Stomach smooth muscle (tissue), 2 donors: ENCODE results near the gene SNED1.
A peak's percentile ranks its signal among the peaks of the same experiment; 100 is the strongest.

Source experiments
- H3K27ac ChIP-seq: one replicate; pipeline ENCODE4 v1.7.0; 2013; ENCODE audit warnings: mild to moderate bottlenecking, low read length, inconsistent platforms
- H3K27me3 ChIP-seq, 2 donors: one replicate each; pipeline ENCODE4 v1.7.0; 2013; ENCODE audit warnings: low read length in 2 of 2; ENCODE audit not compliant: insufficient read depth in 2 of 2, control insufficient read depth in 1 of 2
- H3K36me3 ChIP-seq, 2 donors: one replicate each; pipeline ENCODE4 v1.7.0; 2013; ENCODE audit warnings: low read length in 2 of 2; ENCODE audit not compliant: control insufficient read depth in 2 of 2, insufficient read depth in 2 of 2
- H3K4me1 ChIP-seq: one replicate; pipeline ENCODE4 v1.7.0; 2013; ENCODE audit warnings: low read length; ENCODE audit not compliant: control insufficient read depth, insufficient read depth
- H3K4me3 ChIP-seq, 2 donors: one replicate each; pipeline ENCODE4 v1.7.0; 2013; ENCODE audit warnings: low read length in 2 of 2
- H3K9ac ChIP-seq, 2 donors: one replicate each; pipeline ENCODE4 v1.7.0; 2013; ENCODE audit warnings: low read length in 2 of 2, mild to moderate bottlenecking in 1 of 2
- H3K9me3 ChIP-seq, 2 donors: one replicate each; pipeline ENCODE4 v1.7.0; 2013; ENCODE audit warnings: low read length in 2 of 2; ENCODE audit not compliant: control insufficient read depth in 2 of 2
- donor health status: healthy.
- donor health status: Pancreatic carcinoma.

SNED1 gene

GRCh38 chr2:241003830-241004564, 5.6 kb downstream of the SNED1 start:
- Histone ChIP-seq H3K36me3 (peaks cover 0 to 6% of the 10 kb centered on the region in 2 donors), H3K9me3 (peaks cover 2 to 15% of the 10 kb centered on the region in 2 donors), H3K27ac (no peak overlapping the region), H3K4me3 (no peak overlapping the region), H3K9ac (no peak overlapping the region), H3K27me3 (no peaks in the 10 kb centered on the region), H3K4me1 (peaks cover 5% of the 10 kb centered on the region)

- Histone ChIP-seq H3K9ac (no peak overlapping the region), H3K27ac (no peak overlapping the region), H3K4me3 (no peak overlapping the region), H3K4me1 (peaks cover 12% of the 10 kb centered on the region), H3K9me3 (peaks cover 2 to 15% of the 10 kb centered on the region in 2 donors), H3K36me3 (peaks cover 0 to 6% of the 10 kb centered on the region in 2 donors), H3K27me3 (no peaks in the 10 kb centered on the region)
Measured at GRCh38 chr2:241005569-241005968, 7.2 kb downstream of the SNED1 start.

GRCh38 chr2:241006412-241006811, 8.0 kb downstream of the SNED1 start:
- H3K9me3 ChIP-seq: peaks cover 2 to 15% of the 10 kb centered on the region in 2 donors
- H3K4me3 ChIP-seq: no peak overlapping the region
- peaks cover 14% of the 10 kb centered on the region for H3K4me1 ChIP-seq
- H3K36me3 ChIP-seq: peaks cover 0 to 6% of the 10 kb centered on the region in 2 donors
- no peak overlapping the region for H3K9ac ChIP-seq
- no peaks in the 10 kb centered on the region for H3K27me3 ChIP-seq
- H3K27ac ChIP-seq: no peak overlapping the region

- no peaks in the 10 kb centered on the region for H3K27me3 ChIP-seq
- H3K36me3 ChIP-seq: peaks cover 0 to 6% of the 10 kb centered on the region in 2 donors
- peaks cover 2 to 15% of the 10 kb centered on the region in 2 donors for H3K9me3 ChIP-seq
- peaks cover 14% of the 10 kb centered on the region for H3K4me1 ChIP-seq
- no peak overlapping the region for H3K4me3 ChIP-seq
- no peak overlapping the region for H3K27ac ChIP-seq
- no peak overlapping the region for H3K9ac ChIP-seq
Measured at GRCh38 chr2:241007111-241007510, 8.7 kb downstream of the SNED1 start.

GRCh38 chr2:241007880-241008710, 9.7 kb downstream of the SNED1 start:
- Histone ChIP-seq H3K9me3 (peaks cover 2 to 14% of the 10 kb centered on the region in 2 donors), H3K9ac (no peak overlapping the region), H3K4me3 (no peak overlapping the region), H3K36me3 (peaks cover 0 to 6% of the 10 kb centered on the region in 2 donors), H3K27ac (no peak overlapping the region), H3K27me3 (no peaks in the 10 kb centered on the region), H3K4me1 (peaks cover 14% of the 10 kb centered on the region)

DNA sequence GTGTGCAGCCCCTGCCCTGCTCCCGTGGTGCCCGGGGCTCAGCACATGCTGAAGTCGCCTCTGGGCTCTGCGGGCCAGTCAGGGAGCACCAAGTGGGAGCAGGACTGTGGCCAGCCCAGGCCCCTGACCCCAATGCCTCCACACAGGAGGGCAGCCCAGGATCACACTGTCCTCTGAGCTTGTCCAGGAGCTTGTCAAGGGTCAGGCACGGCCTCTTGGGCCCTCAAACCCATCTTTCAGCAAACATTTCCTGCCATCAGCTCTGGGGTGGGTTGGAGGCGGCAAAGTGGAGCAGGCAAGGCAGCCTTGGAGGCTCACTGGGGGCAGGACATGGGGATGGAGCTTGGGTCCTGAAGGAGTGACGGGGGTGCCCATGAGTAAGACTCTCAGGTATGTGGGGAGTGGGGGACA, 10.3 kb downstream of the SNED1 start:
- peaks cover under 1 to 8% of the 10 kb centered on the region in 2 donors for H3K9me3 ChIP-seq
- H3K4me1 ChIP-seq: peaks cover 14% of the 10 kb centered on the region
- H3K27ac ChIP-seq: no peak overlapping the region
- no peaks in the 10 kb centered on the region for H3K27me3 ChIP-seq
- peaks cover 0 to 2% of the 10 kb centered on the region in 2 donors for H3K36me3 ChIP-seq
- no peak overlapping the region for H3K4me3 ChIP-seq
- H3K9ac ChIP-seq: no peak overlapping the region

GRCh38 chr2:241009191-241009590, 10.8 kb downstream of the SNED1 start:
- H3K9ac ChIP-seq: no peak overlapping the region
- no peaks in the 10 kb centered on the region for H3K36me3 ChIP-seq
- peak overlapping the region in 1 of 2 donors; percentile 72 for H3K4me3 ChIP-seq
- peaks cover 14% of the 10 kb centered on the region for H3K4me1 ChIP-seq
- peaks cover 0 to 4% of the 10 kb centered on the region in 2 donors for H3K9me3 ChIP-seq
- H3K27me3 ChIP-seq: no peaks in the 10 kb centered on the region
- H3K27ac ChIP-seq: no peak overlapping the region

GRCh38 chr2:241009601-241010530, 11.4 kb downstream of the SNED1 start:
- Histone ChIP-seq H3K36me3 (no peaks in the 10 kb centered on the region), H3K27ac (peak overlapping the region; percentile 37), H3K4me3 (peak overlapping the region; percentile 29 to 72), H3K4me1 (peaks cover 14% of the 10 kb centered on the region), H3K9me3 (no peaks in the 10 kb centered on the region), H3K9ac (peak overlapping the region; percentile 26 to 55), H3K27me3 (no peaks in the 10 kb centered on the region)

DNA sequence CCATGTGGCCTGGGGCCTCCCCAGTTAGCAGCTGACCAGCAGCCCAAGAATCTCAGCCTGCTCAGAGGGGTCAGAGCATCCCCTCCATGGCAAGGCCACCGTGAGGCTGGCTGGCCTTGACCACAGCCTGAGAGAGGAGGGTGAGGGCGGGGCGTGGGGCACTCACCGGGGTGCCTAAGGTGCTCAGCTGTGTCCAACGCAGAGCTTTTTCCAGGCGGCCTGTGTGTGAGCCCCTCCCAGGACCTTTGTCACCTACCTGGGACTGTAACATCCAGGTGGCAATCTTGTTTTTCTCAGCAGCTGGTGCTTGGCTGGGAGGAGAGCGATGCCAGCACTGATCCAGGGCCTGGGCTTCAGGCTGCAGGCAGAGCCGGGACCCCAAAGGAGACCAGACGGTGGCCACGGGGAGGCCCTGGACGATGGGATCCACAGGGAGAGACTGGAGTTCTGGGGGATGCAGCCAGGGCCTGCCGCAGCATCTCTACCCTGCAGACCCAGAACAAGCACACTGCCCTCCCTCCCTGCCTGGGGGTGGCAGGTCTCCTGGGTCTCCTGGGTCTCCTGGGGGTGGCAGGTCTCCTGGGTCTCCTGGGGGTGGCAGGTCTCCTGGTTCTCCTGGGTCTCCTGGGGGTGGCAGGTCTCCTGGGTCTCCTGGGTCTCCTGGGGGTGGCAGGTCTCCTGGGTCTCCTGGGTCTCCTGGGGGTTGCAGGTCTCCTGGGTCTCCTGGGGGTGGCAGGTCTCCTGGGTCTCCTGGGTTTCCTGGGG, 12.3 kb downstream of the SNED1 start:
- H3K9me3 ChIP-seq: no peaks in the 10 kb centered on the region
- H3K36me3 ChIP-seq: no peaks in the 10 kb centered on the region
- H3K27me3 ChIP-seq: no peaks in the 10 kb centered on the region
- H3K9ac ChIP-seq: peak overlapping the region in 1 of 2 donors; percentile 26
- peak overlapping the region in 1 of 2 donors; percentile 29 for H3K4me3 ChIP-seq
- no peak overlapping the region for H3K27ac ChIP-seq
- peaks cover 14% of the 10 kb centered on the region for H3K4me1 ChIP-seq

GRCh38 chr2:241011296-241011600, 12.8 kb downstream of the SNED1 start:
- H3K4me3 ChIP-seq: no peak overlapping the region
- H3K9ac ChIP-seq: no peak overlapping the region
- peaks cover 14% of the 10 kb centered on the region for H3K4me1 ChIP-seq
- no peaks in the 10 kb centered on the region for H3K9me3 ChIP-seq
- H3K27me3 ChIP-seq: no peaks in the 10 kb centered on the region
- H3K36me3 ChIP-seq: no peaks in the 10 kb centered on the region
- no peak overlapping the region for H3K27ac ChIP-seq
